Brain microvascular endothelial cell (primary cell): ENCODE data around the gene THSD7A.

ENCODE experiments used
- DNase-seq: peaks from one replicate; pipeline ENCODE4 v3.0.0-alpha.2; 2020
- H3K27ac ChIP-seq: fragments of 250-450 bp; sonication (Bioruptor Pico); 2 replicates; pipeline ENCODE4 v1.5.1; 2020; ENCODE audit warnings: mild to moderate bottlenecking, moderate library complexity
- H3K27me3 ChIP-seq: fragments of 250-450 bp; sonication (Bioruptor Pico); replicated peaks from 2 replicates; pipeline ENCODE4 v1.5.1; 2020; ENCODE audit warnings: mild to moderate bottlenecking
- H3K36me3 ChIP-seq: fragments of 250-450 bp; sonication (Bioruptor Pico); replicated peaks from 2 replicates; pipeline ENCODE4 v1.5.1; 2020; ENCODE audit warnings: mild to moderate bottlenecking
- H3K4me3 ChIP-seq: 2 replicates; pipeline ENCODE4 v1.5.1; 2011; ENCODE audit warnings: low read depth, mild to moderate bottlenecking, control low read depth, low read length, moderate library complexity
- in situ Hi-C: cut with HindIII; loops from 2 replicates; pipeline ENCODE4 v1.10.0; 2017; ENCODE audit warnings: low sequenced_read_pairs, low pct_ligation_motif_present
- TF ChIP-seq, protein P1 (sequence below): IDR thresholded peaks from 2 replicates; pipeline ENCODE4 v1.5.1; 2011; ENCODE audit warnings: low read depth, mild to moderate bottlenecking, moderate library complexity, low read length, control low read depth, inconsistent platforms; ENCODE audit errors: missing control alignments

The THSD7A gene

DNA sequence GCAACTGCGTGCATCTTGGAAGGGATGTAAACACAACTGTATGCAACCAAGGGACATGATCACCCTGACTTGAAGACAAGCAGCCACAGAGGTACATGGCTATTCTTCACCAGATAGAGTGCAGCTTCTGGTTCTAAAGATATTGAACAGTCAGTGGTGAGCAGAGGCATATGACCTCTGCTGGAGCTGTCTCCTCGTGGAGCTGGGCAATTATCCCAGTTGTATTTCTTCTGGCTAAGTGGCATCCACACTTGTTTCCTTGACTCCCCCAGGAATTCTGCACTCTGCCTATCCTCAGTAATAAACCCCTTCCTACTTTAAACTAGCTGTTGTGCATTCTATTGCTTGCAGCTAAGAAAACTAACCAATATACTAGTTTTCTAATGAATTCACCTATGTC is 216.8 kb downstream of the THSD7A start:
- TF ChIP-seq, protein P1, sequence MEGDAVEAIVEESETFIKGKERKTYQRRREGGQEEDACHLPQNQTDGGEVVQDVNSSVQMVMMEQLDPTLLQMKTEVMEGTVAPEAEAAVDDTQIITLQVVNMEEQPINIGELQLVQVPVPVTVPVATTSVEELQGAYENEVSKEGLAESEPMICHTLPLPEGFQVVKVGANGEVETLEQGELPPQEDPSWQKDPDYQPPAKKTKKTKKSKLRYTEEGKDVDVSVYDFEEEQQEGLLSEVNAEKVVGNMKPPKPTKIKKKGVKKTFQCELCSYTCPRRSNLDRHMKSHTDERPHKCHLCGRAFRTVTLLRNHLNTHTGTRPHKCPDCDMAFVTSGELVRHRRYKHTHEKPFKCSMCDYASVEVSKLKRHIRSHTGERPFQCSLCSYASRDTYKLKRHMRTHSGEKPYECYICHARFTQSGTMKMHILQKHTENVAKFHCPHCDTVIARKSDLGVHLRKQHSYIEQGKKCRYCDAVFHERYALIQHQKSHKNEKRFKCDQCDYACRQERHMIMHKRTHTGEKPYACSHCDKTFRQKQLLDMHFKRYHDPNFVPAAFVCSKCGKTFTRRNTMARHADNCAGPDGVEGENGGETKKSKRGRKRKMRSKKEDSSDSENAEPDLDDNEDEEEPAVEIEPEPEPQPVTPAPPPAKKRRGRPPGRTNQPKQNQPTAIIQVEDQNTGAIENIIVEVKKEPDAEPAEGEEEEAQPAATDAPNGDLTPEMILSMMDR, result no peak
- H3K27me3 ChIP-seq, result no peaks in the 10 kb centered on the region
- H3K4me3 ChIP-seq, result no peak overlapping the region
- DNase-seq, result no peak
- H3K27ac ChIP-seq, result no peak overlapping the region
- no peaks in the 10 kb centered on the region for H3K36me3 ChIP-seq
- in situ Hi-C loops, result no loop called here

DNA sequence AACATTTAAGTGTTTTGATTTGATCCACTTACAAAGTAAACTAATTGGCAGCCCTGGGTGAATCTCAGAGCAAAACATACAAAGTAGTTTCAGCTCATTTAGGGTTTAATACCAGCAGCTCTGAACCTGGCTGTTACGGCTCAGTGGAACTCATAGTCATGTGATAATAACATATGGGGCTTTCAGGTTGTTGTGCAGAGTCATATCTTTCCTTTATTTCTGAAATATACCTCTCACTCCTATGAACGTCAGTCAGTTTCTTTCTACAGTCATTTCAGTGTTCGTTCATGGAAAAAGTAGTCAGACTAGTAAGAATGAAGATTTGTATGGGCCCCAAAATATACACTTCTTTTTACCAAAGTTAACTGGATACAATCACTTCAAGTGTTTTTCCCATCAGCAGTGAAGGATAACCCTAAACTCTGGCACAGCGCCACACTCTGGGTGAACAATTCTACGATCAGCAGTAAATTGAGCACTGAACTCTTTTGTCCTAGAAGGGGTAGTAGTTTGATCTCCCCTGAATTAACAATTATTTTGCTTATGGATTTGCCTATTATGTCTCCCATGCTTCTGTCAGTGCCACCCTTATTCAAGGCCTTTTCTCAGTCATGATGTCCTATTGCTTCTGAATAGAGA is 218.6 kb downstream of the THSD7A start:
- H3K36me3 ChIP-seq, result no peaks in the 10 kb centered on the region
- H3K27ac ChIP-seq, result no peak overlapping the region
- no peak overlapping the region for H3K4me3 ChIP-seq
- TF ChIP-seq, protein P1, result no peak
- no peak for DNase-seq
- no peaks in the 10 kb centered on the region for H3K27me3 ChIP-seq
- in situ Hi-C loops, result no loop called here

DNA sequence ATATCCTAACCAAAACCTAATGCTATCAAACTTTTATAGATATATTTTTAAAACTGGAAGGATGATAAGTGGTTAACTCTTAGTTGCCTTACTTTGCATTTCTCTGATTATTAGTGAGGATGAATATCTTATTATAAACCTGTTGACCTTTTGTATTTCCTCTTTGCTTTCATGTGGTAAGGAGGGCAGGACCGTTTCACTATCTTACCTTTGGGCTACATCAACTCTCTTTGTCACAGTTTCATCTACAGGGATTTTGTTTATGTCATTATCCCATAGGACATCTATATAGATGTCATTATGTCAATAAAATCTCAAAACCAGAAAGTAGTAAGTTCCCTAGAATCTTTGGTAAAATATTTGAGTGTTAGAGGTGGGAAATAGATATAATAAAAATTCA is 219.3 kb downstream of the THSD7A start:
- TF ChIP-seq, protein P1, result no peak
- Histone ChIP-seq H3K27ac (no peak overlapping the region), H3K4me3 (no peak overlapping the region), H3K36me3 (no peaks in the 10 kb centered on the region), H3K27me3 (no peaks in the 10 kb centered on the region)
- no peak for DNase-seq
- in situ Hi-C loops, result no loop called here

GRCh38 chr7:11609096-11609670 is 222.8 kb downstream of the THSD7A start:
- H3K27ac ChIP-seq, result no peak overlapping the region
- H3K27me3 ChIP-seq, result no peaks in the 10 kb centered on the region
- DNase-seq, result no peak
- H3K36me3 ChIP-seq, result no peaks in the 10 kb centered on the region
- H3K4me3 ChIP-seq, result no peak overlapping the region
- in situ Hi-C loops, result no loop called here
- TF ChIP-seq, protein P1, result no peak

DNA sequence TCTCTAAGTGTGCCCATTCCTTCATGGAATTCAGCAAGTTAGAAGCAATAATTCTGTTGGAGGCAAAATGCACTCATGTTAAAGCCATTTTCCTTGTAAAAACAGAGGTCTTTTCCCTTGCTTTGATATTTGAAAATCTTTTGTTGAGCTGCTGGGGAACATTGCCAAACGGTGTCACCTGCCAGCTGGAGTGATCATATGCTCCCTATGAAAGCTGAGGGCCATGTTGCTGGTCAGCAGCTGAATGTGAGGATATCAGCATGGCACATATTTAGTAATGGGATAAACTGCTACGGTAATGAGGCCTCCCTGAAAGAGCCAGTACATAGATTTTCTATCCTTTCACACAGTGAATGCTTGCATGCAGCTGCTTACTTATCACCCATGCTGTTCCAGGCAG is 224.3 kb downstream of the THSD7A start:
- Histone ChIP-seq H3K27ac (no peak overlapping the region), H3K27me3 (no peaks in the 10 kb centered on the region), H3K36me3 (no peaks in the 10 kb centered on the region), H3K4me3 (no peak overlapping the region)
- in situ Hi-C loops, result no loop called here
- DNase-seq, result no peak
- TF ChIP-seq, protein P1, result no peak

GRCh38 chr7:11605749-11606148 is 226.2 kb downstream of the THSD7A start:
- in situ Hi-C loops, result no loop called here
- no peaks in the 10 kb centered on the region for H3K27me3 ChIP-seq
- TF ChIP-seq, protein P1, result no peak
- H3K36me3 ChIP-seq, result no peaks in the 10 kb centered on the region
- H3K27ac ChIP-seq, result no peak overlapping the region
- no peak for DNase-seq
- H3K4me3 ChIP-seq, result no peak overlapping the region
